Stimulated activated CD4-positive, alpha-beta T cell treated with anti-CD3 and anti-CD28 coated beads, Interleukin-4, amount 100 ng/mL, for 4 hours (primary cell): ENCODE results near the gene DUSP28.
A peak's percentile ranks its signal among the peaks of the same experiment; 100 is the strongest.

Experiments
- DNase-seq, 2 experiments: peaks; one replicate each; pipeline ENCODE4 v3.0.0-alpha.2; 2020

Gene DUSP28

GRCh38 chr2:240601061-240601830 lies 41.1 kb downstream of the DUSP28 start:
- DNase-seq = peak in 1 of 2 experiments; percentile 1

GRCh38 chr2:240601831-240602160 lies 41.6 kb downstream of the DUSP28 start:
- DNase-seq = no peak

- no peak for DNase-seq
Observed at GRCh38 chr2:240602266-240603050, 42.3 kb downstream of the DUSP28 start.

GRCh38 chr2:240603081-240603835 lies 43.1 kb downstream of the DUSP28 start:
- no peak for DNase-seq

DNA sequence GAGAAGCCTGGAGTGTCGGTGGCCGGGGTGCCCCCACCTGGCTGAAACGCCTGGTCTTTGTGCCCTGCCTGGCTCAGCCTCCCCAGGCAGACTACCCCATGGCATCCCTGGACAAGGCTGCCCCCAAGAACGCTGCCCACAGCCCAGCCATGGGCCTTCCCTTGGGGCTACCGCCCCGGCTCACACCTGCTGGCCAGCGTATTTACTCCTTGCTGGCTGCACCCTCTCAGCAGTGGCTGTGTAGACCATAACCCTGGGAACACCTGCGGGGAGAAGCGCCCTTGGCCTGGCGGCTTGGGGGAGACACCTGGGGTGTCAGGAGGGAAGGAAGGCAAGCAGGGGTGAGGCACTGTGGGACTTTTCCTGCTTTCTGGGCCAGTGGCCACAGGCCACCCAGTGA lies 43.7 kb downstream of the DUSP28 start:
- DNase-seq = no peak

DNA sequence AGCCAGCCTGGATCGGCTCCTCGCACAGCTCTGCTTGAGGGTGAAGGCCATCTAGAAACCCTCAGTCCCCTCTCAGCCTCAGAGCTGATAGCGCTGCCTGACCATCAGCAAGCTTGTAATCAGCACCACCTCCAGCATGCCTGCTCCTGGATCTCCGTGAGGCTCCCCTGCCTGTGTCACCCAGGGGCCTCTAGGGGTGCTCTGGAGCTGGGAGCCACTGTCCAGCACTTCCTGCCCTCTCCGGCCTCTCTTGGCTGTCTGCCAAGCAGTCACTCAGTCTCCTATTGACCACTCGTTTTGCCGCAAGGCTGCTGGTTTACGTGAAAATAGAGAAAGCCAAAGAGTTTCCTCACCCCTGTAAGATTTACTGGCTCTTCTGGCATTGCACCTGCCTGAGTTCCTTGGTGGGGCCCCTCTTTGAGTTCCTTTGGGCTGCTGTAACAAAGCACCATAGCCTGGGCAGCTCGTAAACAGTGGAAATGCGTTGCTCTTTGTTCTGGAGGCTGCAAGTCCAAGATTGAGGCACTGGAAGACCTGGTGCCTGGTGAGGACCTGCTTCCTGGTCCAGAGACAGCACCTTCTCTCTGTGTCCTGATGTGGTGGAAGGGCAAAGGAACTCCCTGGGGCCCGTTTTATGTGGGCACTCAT lies 44.3 kb downstream of the DUSP28 start:
- no peak for DNase-seq

DNA sequence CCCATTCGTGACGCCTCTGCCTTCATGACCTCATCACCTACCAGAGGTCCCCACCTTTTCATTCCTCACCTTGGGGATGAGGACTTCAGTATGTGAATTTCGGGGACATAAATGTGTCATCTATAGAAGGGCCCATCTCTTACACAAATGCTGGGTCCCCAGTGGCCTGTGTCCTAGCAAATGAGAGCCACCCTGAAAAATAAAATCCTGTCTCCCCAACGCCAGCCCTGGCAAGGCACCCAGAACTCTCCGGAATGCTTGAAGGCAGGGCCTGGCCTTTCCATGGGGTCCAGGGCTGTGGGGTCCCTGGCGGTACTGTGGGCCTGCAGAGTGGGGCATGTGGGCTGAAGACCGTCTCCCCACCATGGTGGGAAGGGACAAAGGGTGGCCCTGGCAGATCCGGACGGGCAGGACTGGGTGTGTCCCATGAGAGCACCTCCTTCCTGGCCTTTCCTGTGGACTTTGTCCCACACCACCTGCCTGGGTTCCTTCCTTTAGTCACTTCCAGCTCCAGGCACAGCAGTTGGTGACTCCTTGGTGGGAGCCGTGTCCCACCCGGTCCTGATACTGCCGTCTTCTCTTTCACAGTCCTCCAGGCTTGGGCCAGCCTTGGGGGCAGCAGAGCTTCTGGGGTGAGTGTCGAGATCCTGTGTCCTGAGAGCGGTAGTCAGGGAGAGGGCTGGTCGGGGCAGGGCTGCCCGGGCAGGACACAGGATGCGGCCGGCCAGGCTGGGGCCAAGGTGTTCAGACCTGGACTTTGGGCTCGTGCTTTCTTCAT lies 45.0 kb downstream of the DUSP28 start:
- DNase-seq = no peak

- peak in 1 of 2 experiments; percentile 0 for DNase-seq
Observed at GRCh38 chr2:240605867-240606743, 45.9 kb downstream of the DUSP28 start.

DNA sequence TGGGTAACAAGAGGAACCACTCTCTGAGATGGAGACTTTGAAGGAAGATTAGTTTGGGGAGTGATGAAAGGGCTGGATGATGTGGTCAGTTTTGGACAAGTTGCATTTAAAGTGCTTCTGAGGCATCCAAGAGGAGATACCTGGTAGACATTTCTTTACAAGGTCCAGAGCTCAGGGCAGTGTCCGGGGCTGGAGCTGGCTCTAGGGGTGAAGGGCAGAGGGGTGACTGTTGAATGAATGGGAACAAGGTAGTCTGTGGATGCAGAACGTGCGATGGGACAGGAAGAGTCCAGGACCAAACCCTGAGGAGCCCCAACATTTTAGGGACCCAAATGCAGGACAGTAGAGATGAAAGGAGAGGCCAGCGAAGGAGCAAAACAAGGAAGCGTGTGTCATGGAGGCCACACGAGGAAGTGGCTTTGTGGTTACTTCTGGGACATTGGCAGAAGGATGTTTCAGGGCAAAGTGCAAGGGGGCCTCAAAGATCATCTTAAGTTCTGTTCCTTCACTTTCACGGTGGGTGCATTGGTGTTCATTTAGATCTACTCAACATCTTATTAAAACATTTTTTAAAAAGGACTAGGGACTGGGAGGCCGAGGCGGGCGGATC lies 51.5 kb downstream of the DUSP28 start:
- no peak for DNase-seq
